ENCODE results near the gene TPSG1. TPM values are rescaled to one million over a fixed set of nuclear protein-coding genes. Genes with fewer than 3 reads are reported as not detected.
A peak's percentile ranks its signal among the peaks of the same experiment; 100 is the strongest.

Gene TPSG1
- total and polyA plus RNA-seq, 10 donors: 0.46 TPM; not detected in 9

- intact Hi-C loops (cut with DNase I; ENCODE audit: low total_unique reads): no loop called here
- no peak overlapping the region for H3K4me3 ChIP-seq
Observed at GRCh38 chr16:1197237-1197866, 27.7 kb downstream of the TPSG1 start.

GRCh38 chr16:1196494-1196893, 28.6 kb downstream of the TPSG1 start:
- no peaks in the 10 kb centered on the region for H3K36me3 ChIP-seq
- H3K27me3 ChIP-seq (replicated peaks in 1 of 7): peaks cover 0 to 59% (median 7%) of the 10 kb centered on the region in 7 donors
- H3K4me3 ChIP-seq: no peak overlapping the region
- intact Hi-C loops (cut with DNase I; ENCODE audit: low total_unique reads): no loop called here
- H3K4me1 ChIP-seq: peaks cover 0 to 5% (median 0%) of the 10 kb centered on the region in 6 donors
- no peaks in the 10 kb centered on the region for H3K9me3 ChIP-seq
- no peak for DNase-seq
- TF ChIP-seq POLR2AphosphoS5 (IDR thresholded peaks at IDR 0.05) (no peak), CTCF (IDR thresholded peaks at IDR 0.05 in 8 of 11, conservative IDR thresholded peaks at IDR 0.05 in 3 of 11) (no peak), POLR2A (IDR thresholded peaks at IDR 0.05) (no peak)
- H3K27ac ChIP-seq: no peak overlapping the region
- 45 to 59% (median 47%) methylated on average over 7 to 11 of the region's 11 CpGs for WGBS, 5 donors

More at GRCh38 chr16:1197237-1197866, 27.7 kb downstream of the TPSG1 start:
- Histone ChIP-seq H3K27me3 (replicated peaks in 1 of 7) (peaks cover 0 to 52% (median 7%) of the 10 kb centered on the region in 7 donors), H3K4me1 (peaks cover 0 to 5% (median 0%) of the 10 kb centered on the region in 6 donors), H3K27ac (no peak overlapping the region), H3K36me3 (no peaks in the 10 kb centered on the region), H3K9me3 (no peaks in the 10 kb centered on the region)
- 67 to 89% (median 75%) methylated on average over 12 to 19 of the region's 19 CpGs for WGBS, 5 donors
- TF ChIP-seq POLR2AphosphoS5 (IDR thresholded peaks at IDR 0.05) (no peak), CTCF (IDR thresholded peaks at IDR 0.05 in 8 of 11, conservative IDR thresholded peaks at IDR 0.05 in 3 of 11) (no peak), POLR2A (IDR thresholded peaks at IDR 0.05) (no peak)
- DNase-seq: no peak

- TF ChIP-seq POLR2A (IDR thresholded peaks at IDR 0.05) (no peak), CTCF (IDR thresholded peaks at IDR 0.05 in 8 of 11, conservative IDR thresholded peaks at IDR 0.05 in 3 of 11) (no peak), POLR2AphosphoS5 (IDR thresholded peaks at IDR 0.05) (no peak)
- 73 to 85% (median 77%) methylated on average over 9 to 14 of the region's 14 CpGs for WGBS, 5 donors
- no peaks in the 10 kb centered on the region for H3K9me3 ChIP-seq
- intact Hi-C loops (cut with DNase I; ENCODE audit: low total_unique reads): no loop called here
- H3K36me3 ChIP-seq: no peaks in the 10 kb centered on the region
- no peak overlapping the region for H3K4me3 ChIP-seq
- DNase-seq: no peak
- H3K27me3 ChIP-seq (replicated peaks in 1 of 7): peaks cover 0 to 64% (median 7%) of the 10 kb centered on the region in 7 donors
- no peak overlapping the region for H3K27ac ChIP-seq
- H3K4me1 ChIP-seq: peaks cover 0 to 5% (median 0%) of the 10 kb centered on the region in 6 donors
Observed at GRCh38 chr16:1195393-1195666, 29.7 kb downstream of the TPSG1 start.

GRCh38 chr16:1194665-1195392, 30.2 kb downstream of the TPSG1 start:
- intact Hi-C loops (cut with DNase I; ENCODE audit: low total_unique reads): no loop called here
- H3K27ac ChIP-seq: no peak overlapping the region
- TF ChIP-seq CTCF (IDR thresholded peaks at IDR 0.05 in 8 of 11, conservative IDR thresholded peaks at IDR 0.05 in 3 of 11) (peak; percentile 13 to 69 (median 32)), POLR2A (IDR thresholded peaks at IDR 0.05) (no peak), POLR2AphosphoS5 (IDR thresholded peaks at IDR 0.05) (no peak)

More at GRCh38 chr16:1194665-1195392, 30.2 kb downstream of the TPSG1 start:
- H3K36me3 ChIP-seq: no peaks in the 10 kb centered on the region
- WGBS, 5 donors: 29 to 39% (median 37%) methylated on average over 37 to 61 of the region's 61 CpGs
- no peaks in the 10 kb centered on the region for H3K9me3 ChIP-seq
- peaks cover 0 to 5% (median 0%) of the 10 kb centered on the region in 6 donors for H3K4me1 ChIP-seq
- DNase-seq: no peak
- no peak overlapping the region for H3K4me3 ChIP-seq
- peaks cover 0 to 69% (median 7%) of the 10 kb centered on the region in 7 donors for H3K27me3 ChIP-seq (replicated peaks in 1 of 7)
